IMR-90 (cell line): Measurements from ENCODE around the gene PIP5K1A. TPM values are rescaled to one million over a fixed set of nuclear protein-coding genes. Genes with fewer than 3 reads are reported as not detected.

Experiments used
- ATAC-seq: fragments of 200-7000 bp; cut with Tn5 transposase; 2 replicates; pipeline ENCODE4 v1.9.1; 2020; ENCODE audit warnings: low read depth, mild to moderate bottlenecking, moderate library complexity
- BruUV-seq: library from RNA; stranded (reverse); fragments of 400-500 nt; replicated peaks from 2 replicates; lab custom pipeline; 2021; lab: Mats Ljungman, UMichigan
- CTCF ChIA-PET: fragments of 300-600 bp; formaldehyde crosslinking; extraction: SDS; loops from one replicate; lab custom pipeline; 2021; ENCODE audit warnings: antibody characterized with exemption; lab: Yijun Ruan, JAX
- POLR2A ChIA-PET: fragments of 300-600 bp; sonication (Branson Sonifier 250); formaldehyde crosslinking; loops from one replicate; lab custom pipeline; 2022; ENCODE audit warnings: antibody characterized with exemption; ENCODE audit not compliant: unreplicated experiment; lab: Charles Lee
- DNase-seq: peaks from one replicate; pipeline ENCODE4 v3.0.0; 2013
- H2AFZ ChIP-seq: replicated peaks from 2 replicates; pipeline ENCODE3; 2013; ENCODE audit warnings: low read length, mild to moderate bottlenecking; ENCODE audit not compliant: poor library complexity
- H2AK5ac ChIP-seq: 2 replicates; pipeline ENCODE4 v1.6.1; 2013; ENCODE audit warnings: low read depth, low read length, inconsistent platforms
- H2AK9ac ChIP-seq: replicated peaks from 2 replicates; pipeline ENCODE3; 2013; ENCODE audit warnings: mild to moderate bottlenecking, low read depth, low read length, moderate library complexity; ENCODE audit not compliant: poor library complexity
- H2BK120ac ChIP-seq: 2 replicates; pipeline ENCODE4 v1.6.1; 2013; ENCODE audit warnings: low read depth, low read length, inconsistent platforms
- H2BK15ac ChIP-seq: 3 replicates; pipeline ENCODE4 v1.6.1; 2013; ENCODE audit warnings: low read depth, low read length, inconsistent platforms
- H2BK20ac ChIP-seq: 2 replicates; pipeline ENCODE4 v1.6.1; 2013; ENCODE audit warnings: low read depth, mild to moderate bottlenecking, inconsistent platforms, low read length, moderate library complexity
- H2BK5ac ChIP-seq: 2 replicates; pipeline ENCODE4 v1.6.1; 2013; ENCODE audit warnings: mild to moderate bottlenecking, low read depth, low read length, inconsistent platforms; ENCODE audit not compliant: poor library complexity, severe bottlenecking
- H3K14ac ChIP-seq: replicated peaks from 2 replicates; pipeline ENCODE4 v1.6.1; 2013; ENCODE audit warnings: low read depth, low read length, inconsistent platforms
- H3K18ac ChIP-seq: 2 replicates; pipeline ENCODE4 v1.6.1; 2013; ENCODE audit warnings: low read depth, low read length, control low read depth
- H3K23ac ChIP-seq: 2 replicates; pipeline ENCODE4 v1.6.1; 2013; ENCODE audit warnings: low read depth, low read length, inconsistent platforms
- H3K27ac ChIP-seq: 2 replicates; pipeline ENCODE4 v1.5.1; 2013; ENCODE audit warnings: mild to moderate bottlenecking, control low read depth, low read length; ENCODE audit not compliant: insufficient read depth
- H3K27me3 ChIP-seq: 2 replicates; pipeline ENCODE4 v1.6.1; 2013; ENCODE audit warnings: low read length; ENCODE audit not compliant: control insufficient read depth, insufficient read depth
- H3K36me3 ChIP-seq: 2 replicates; pipeline ENCODE4 v1.6.1; 2013; ENCODE audit warnings: low read length, mixed read lengths; ENCODE audit not compliant: control insufficient read depth, insufficient read depth
- H3K4ac ChIP-seq: 2 replicates; pipeline ENCODE4 v1.6.1; 2013; ENCODE audit warnings: low read depth, low read length, inconsistent platforms
- H3K4me1 ChIP-seq: 2 replicates; pipeline ENCODE4 v1.6.1; 2013; ENCODE audit warnings: low read length, mixed read lengths; ENCODE audit not compliant: control insufficient read depth, insufficient read depth
- H3K4me2 ChIP-seq: 2 replicates; pipeline ENCODE4 v1.6.1; 2013; ENCODE audit warnings: low read depth, mild to moderate bottlenecking, control low read depth, low read length, moderate library complexity
- H3K4me3 ChIP-seq: 2 replicates; pipeline ENCODE4 v1.5.1; 2013; ENCODE audit warnings: low read depth, mild to moderate bottlenecking, control low read depth, low read length, moderate library complexity; ENCODE audit not compliant: insufficient read depth
- H3K56ac ChIP-seq: 2 replicates; pipeline ENCODE4 v1.6.1; 2013; ENCODE audit warnings: low read length, inconsistent platforms; ENCODE audit not compliant: insufficient read depth; ENCODE audit errors: extremely low read depth
- H3K79me1 ChIP-seq, 2 experiments: 2 replicates each; pipeline ENCODE4 v1.6.1; 2013; ENCODE audit warnings: low read length in 2 of 2, inconsistent platforms in 1 of 2, low read depth in 1 of 2
- H3K9ac ChIP-seq: 2 replicates; pipeline ENCODE4 v1.6.1; 2013; ENCODE audit warnings: low read depth, low read length, control low read depth
- H3K9me1 ChIP-seq: 2 replicates; pipeline ENCODE4 v1.6.1; 2013; ENCODE audit warnings: low read length, inconsistent platforms; ENCODE audit not compliant: insufficient read depth
- H3K9me3 ChIP-seq: 2 replicates; pipeline ENCODE4 v1.6.1; 2013; ENCODE audit warnings: low read length; ENCODE audit not compliant: control insufficient read depth, insufficient read depth
- H4K20me1 ChIP-seq: 2 replicates; pipeline ENCODE4 v1.6.1; 2013; ENCODE audit warnings: low read length, inconsistent platforms; ENCODE audit not compliant: insufficient read depth
- H4K5ac ChIP-seq: 2 replicates; pipeline ENCODE4 v1.6.1; 2013; ENCODE audit warnings: mild to moderate bottlenecking, low read depth, low read length, control low read depth
- H4K8ac ChIP-seq, 2 experiments: 2 replicates each; pipeline ENCODE4 v1.6.1; 2013; ENCODE audit warnings: low read depth in 2 of 2, low read length in 2 of 2, control low read depth in 1 of 2, inconsistent platforms in 1 of 2
- H4K91ac ChIP-seq: 2 replicates; pipeline ENCODE4 v1.6.1; 2013; ENCODE audit warnings: low read depth, low read length, inconsistent platforms; ENCODE audit not compliant: insufficient read depth
- CEBPB ChIP-seq: IDR thresholded peaks from 2 replicates; pipeline ENCODE4 v1.6.1; 2012; ENCODE audit warnings: low read depth, low read length, improper control_type of control experiment
- MAZ ChIP-seq: IDR thresholded peaks from 2 replicates; pipeline ENCODE4 v1.6.1; 2012; ENCODE audit warnings: low read depth, mild to moderate bottlenecking, low read length, improper control_type of control experiment, moderate library complexity, borderline replicate concordance
- NFE2L2 ChIP-seq: fragments of 150-350 bp; IDR thresholded peaks from 2 replicates; pipeline ENCODE4 v1.6.1; 2016; ENCODE audit warnings: low read depth, mild to moderate bottlenecking, low read length
- POLR2A ChIP-seq: IDR thresholded peaks from 2 replicates; pipeline ENCODE4 v1.6.1; 2012; ENCODE audit warnings: mild to moderate bottlenecking, low read depth, low read length
- RAD21 ChIP-seq: IDR thresholded peaks from 2 replicates; pipeline ENCODE4 v1.6.1; 2012; ENCODE audit warnings: low read length, improper control_type of control experiment
- RCOR1 ChIP-seq: IDR thresholded peaks from 2 replicates; pipeline ENCODE4 v1.6.1; 2012; ENCODE audit warnings: mild to moderate bottlenecking, low read length, improper control_type of control experiment; ENCODE audit not compliant: insufficient replicate concordance
- SMC3 ChIP-seq: fragments of 150-350 bp; IDR thresholded peaks from 2 replicates; pipeline ENCODE4 v1.6.1; 2016; ENCODE audit warnings: low read depth, mild to moderate bottlenecking, antibody characterized with exemption, low read length, moderate library complexity
- WGBS, 2 experiments: methylation state at CpG; one replicate each; pipeline versions ENCODE4 v1.1.5 to v1.1.7; 2013; ENCODE audit warnings: missing lambda C conversion rate in 2 of 2; ENCODE audit not compliant: insufficient read length in 1 of 2; ENCODE audit errors: extremely low coverage in 2 of 2; 5-methylcytosine and 5-hydroxymethylcytosine counted together
- dilution Hi-C: fragments of 300-500 bp; cut with HindIII; formaldehyde crosslinking; loops from one replicate; pipeline ENCODE4 v1.14.3; 2018; ENCODE audit warnings: low sequenced_read_pairs; ENCODE audit not compliant: unreplicated experiment
- in situ Hi-C: fragments of 300-500 bp; cut with MboI; formaldehyde crosslinking; loops from 3 replicates; pipeline ENCODE4 v1.14.3; 2019; ENCODE audit warnings: low sequenced_read_pairs, inconsistent platforms, mixed read lengths
- intact Hi-C: fragments of 100-400 bp; cut with micrococcal nuclease; formaldehyde crosslinking; loops from 2 replicates; pipeline ENCODE4 v1.10.0; 2022
- polyA plus RNA-seq, 3 experiments: library from polyadenylated mRNA; depleted of rRNA; stranded (reverse); fragments of >200 nt; gene quantifications; 2 replicates each; pipeline ENCODE4 v1.2.3, GENCODE V29; 2012; ENCODE audit warnings: low replicate concordance in 1 of 3
- total RNA-seq: library from RNA; depleted of rRNA; stranded (reverse); fragments of >200 nt; gene quantifications from 2 replicates; pipeline ENCODE4 v1.2.3, GENCODE V29; 2012
- TF ChIP-seq, protein P1 (sequence below): fragments of 150-350 bp; IDR thresholded peaks from 2 replicates; pipeline ENCODE4 v1.6.1; 2016; ENCODE audit warnings: low read depth, mild to moderate bottlenecking, low read length, moderate library complexity, borderline replicate concordance
- TF ChIP-seq, protein P2 (sequence below): fragments of 150-350 bp; IDR thresholded peaks from 2 replicates; pipeline ENCODE4 v1.6.1; 2017; ENCODE audit warnings: mild to moderate bottlenecking, antibody characterized with exemption, low read length, low read depth

PIP5K1A gene
- total and polyA plus RNA-seq, 2 of the 4 experiments (the other 2 are of a cell fraction) = 59.1 to 105 TPM

DNA sequence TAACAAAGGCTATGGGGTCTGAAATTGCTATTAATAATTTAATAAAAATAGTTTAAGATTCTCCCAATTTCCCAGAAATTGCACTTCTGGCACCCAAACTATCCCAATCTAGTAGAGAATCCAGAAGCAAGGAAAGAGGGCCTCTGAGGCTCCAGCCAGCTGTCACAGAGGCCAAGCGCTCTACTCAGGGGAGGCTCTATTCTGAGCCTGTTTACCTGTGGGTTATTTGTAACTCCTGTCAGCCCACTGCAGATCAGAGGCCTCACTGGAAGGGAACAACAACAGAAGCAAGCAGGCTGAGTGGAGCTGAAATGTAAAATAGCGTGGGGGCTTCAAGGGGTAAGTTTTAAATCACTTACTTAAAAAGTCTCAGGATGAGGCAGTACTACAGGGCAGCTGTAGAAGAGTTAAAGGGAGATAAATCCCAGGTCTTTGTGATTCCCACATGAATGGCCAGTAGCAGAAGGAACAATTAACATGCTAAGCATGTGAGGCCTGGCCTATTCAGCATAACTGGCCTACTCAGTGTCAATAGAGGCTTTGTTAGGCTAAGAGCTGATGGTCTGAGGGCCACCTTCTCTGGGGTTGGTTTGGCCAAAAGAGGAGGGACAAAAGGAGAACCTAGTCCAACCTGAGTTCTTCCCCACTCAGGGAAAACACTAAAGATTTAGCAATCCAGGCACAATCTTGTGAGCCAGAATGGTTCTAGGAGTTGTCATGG lies 96.5 kb downstream of the PIP5K1A start:
- Histone ChIP-seq H2BK15ac (no peak overlapping the region), H3K4me2 (no peak overlapping the region), H3K27me3 (no peaks in the 10 kb centered on the region), H3K36me3 (peaks cover 79% of the 10 kb centered on the region), H3K9me3 (no peaks in the 10 kb centered on the region), H4K91ac (no peak overlapping the region), H3K23ac (no peak overlapping the region), H3K14ac (no peak overlapping the region), H4K20me1 (peaks cover 3% of the 10 kb centered on the region; the same call in 1 of the 2 replicates), H3K4me3 (no peak overlapping the region), H2BK120ac (no peak overlapping the region), H2AK9ac (no peak overlapping the region), H3K56ac (no peak overlapping the region), H4K5ac (no peak overlapping the region), H3K4me1 (no peaks in the 10 kb centered on the region), H3K9me1 (no peaks in the 10 kb centered on the region), H4K8ac (no peak overlapping the region), H3K9ac (no peak overlapping the region), H2BK20ac (no peak overlapping the region), H2AFZ (no peak overlapping the region), H3K18ac (no peak overlapping the region), H3K27ac (no peak overlapping the region), H3K79me1 (peaks cover 10 to 18% of the 10 kb centered on the region in 2 experiments), H2AK5ac (no peak overlapping the region), H3K4ac (no peak overlapping the region), H2BK5ac (no peak overlapping the region)
- WGBS, 2 experiments = no CpG with 5 or more reads among the region's 2 CpGs
- TF ChIP-seq MAZ (no peak), POLR2A (no peak), CEBPB (no peak), RCOR1 (no peak), SMC3 (no peak), RAD21 (no peak), NFE2L2 (no peak)
- TF ChIP-seq, protein P1, sequence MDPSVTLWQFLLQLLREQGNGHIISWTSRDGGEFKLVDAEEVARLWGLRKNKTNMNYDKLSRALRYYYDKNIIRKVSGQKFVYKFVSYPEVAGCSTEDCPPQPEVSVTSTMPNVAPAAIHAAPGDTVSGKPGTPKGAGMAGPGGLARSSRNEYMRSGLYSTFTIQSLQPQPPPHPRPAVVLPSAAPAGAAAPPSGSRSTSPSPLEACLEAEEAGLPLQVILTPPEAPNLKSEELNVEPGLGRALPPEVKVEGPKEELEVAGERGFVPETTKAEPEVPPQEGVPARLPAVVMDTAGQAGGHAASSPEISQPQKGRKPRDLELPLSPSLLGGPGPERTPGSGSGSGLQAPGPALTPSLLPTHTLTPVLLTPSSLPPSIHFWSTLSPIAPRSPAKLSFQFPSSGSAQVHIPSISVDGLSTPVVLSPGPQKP = no peak
- TF ChIP-seq, protein P2, sequence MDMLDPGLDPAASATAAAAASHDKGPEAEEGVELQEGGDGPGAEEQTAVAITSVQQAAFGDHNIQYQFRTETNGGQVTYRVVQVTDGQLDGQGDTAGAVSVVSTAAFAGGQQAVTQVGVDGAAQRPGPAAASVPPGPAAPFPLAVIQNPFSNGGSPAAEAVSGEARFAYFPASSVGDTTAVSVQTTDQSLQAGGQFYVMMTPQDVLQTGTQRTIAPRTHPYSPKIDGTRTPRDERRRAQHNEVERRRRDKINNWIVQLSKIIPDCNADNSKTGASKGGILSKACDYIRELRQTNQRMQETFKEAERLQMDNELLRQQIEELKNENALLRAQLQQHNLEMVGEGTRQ = no peak
- no TSS peak for BruUV-seq
- in situ Hi-C loops (no loop called here), dilution Hi-C loops (no loop called here), intact Hi-C loops (no loop called here)
- ChIA-PET POLR2A (no interaction called here), CTCF (interaction anchor here (0.5 to 1.1 kb wide), 3 partner anchors 19 to 102 kb away, joined by 3 to 7 read pairs (median 6); no protein-coding TSS in a partner anchor)
- DNase-seq (no peak), ATAC-seq (no peak)
